GM19240 (cell line): ENCODE results near the gene CMSS1.
"Not testable (repeated sequence)": the region's sequence is repeated elsewhere in the genome, so short reads cannot be mapped to it uniquely, and the experiment has no call there.

ENCODE experiments used
- DNase-seq: peaks from one replicate; pipeline ENCODE4 v3.0.0; 2011; ENCODE audit warnings: low spot score; ENCODE audit not compliant: insufficient read length

CMSS1 gene

GRCh38 chr3:99817047-99817436, 620 bp upstream of the CMSS1 start:
- no peak for DNase-seq

DNA sequence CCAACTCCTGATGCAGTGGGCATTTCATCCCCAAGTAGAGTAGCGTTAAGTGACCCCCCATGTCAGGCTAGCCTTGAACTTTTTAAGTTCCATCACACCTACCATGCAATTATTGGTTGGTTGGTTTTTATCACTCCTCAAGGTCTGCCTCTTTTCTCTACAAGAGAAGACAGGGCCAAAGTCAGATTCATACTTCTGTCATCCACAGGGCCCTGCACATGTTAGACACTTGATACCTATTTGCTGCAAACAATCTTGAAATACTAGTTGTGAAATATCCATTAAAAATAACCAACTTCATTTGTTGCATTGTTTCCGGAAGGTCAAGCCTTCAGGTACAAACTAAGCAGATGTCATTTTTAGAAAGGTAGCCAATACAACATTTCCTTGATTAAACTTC, 1.2 kb downstream of the CMSS1 start:
- DNase-seq: no peak

- DNase-seq: no peak
Observed at GRCh38 chr3:99823723-99824711, 6.4 kb downstream of the CMSS1 start.

DNA sequence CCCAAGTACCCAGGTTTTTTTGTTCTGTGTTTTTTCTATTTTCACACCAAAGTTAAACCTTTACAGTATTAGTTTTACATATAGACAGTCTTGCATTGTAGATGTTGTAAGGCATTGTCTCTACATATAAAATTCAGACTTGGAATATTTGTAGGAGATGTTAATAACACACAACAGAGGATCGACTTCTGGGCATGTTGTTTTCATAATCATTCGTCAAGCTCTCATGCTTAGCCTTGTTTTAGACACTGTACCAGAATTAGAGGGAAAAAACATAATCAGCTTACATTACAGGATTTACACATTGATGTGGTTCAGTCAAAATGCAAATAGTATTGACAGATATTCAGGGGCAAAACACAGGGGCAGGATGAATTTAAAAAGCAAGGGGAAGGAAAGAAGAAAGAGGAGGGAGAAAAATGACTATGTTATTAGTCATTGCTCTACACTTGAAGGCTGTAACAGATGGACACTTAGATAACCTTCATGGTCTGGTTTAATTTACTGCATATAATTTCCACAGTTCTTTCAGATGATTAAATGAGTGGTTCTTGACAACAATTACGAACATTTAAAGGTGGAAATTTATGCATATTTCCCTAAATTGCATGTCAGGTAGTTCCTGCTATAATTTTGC, 7.5 kb downstream of the CMSS1 start:
- no peak for DNase-seq

GRCh38 chr3:99829844-99830243, 12.2 kb downstream of the CMSS1 start:
- DNase-seq: no peak

DNA sequence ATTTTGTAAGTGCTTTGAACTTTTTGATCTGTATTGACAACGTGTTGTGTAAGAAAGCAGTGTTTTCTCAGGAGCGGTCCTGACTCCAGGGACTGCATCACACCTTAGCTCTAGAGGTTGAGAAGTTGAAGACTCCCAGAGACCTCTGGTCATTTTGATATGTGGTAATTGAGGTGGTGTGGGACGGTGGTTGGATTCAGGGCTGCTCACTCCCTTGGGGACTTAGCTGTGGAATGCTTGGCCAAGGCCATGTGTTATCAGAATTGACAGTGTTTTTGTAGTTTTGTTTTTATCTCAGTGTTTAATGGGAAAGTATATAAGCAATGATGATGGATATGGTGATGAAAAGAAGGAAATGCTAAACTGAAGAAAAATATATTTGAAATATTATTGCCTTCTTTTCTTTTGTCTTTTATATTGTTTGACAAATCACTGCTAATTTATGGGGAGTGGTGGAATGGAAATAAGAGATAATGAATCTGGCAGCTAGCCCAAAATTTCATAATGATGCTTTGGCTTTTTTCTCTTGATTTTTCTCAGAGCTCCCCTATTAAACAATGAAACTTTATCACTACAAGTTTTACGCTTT, 16.0 kb downstream of the CMSS1 start:
- no peak for DNase-seq

DNA sequence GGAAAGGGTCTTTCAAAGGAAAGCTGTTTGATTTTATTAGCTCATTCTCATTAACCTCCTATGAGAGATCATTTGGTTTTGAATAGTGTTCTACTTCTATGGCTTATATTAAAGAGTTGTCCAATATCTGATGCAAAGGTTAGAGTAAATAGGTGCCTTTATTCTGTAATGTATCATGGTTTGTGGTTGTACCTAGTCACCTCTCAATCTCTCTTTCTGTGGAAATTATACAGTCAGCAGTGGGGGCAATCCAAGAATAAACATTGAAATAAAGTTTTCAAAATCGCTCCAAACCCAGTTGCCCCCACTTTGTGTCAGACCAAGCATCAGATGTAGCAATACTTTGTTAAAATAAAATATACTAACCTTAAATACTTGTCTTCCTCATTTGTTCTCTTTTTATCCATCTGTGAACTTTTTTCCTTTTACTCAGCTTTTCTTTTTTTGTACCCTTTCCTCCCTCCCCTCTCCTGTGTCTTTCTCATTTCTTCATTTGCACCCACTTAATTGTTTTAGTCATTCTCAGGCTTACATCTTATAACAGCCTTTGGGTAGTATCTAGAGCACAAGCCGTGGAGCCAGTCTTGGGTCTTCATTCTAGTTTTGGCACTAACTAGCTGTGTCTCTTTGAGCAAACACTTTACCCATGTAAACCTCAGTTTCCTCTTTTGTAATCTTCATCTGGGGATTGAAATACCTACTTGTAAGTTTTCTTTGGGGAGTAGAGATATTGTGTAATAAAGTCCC, 16.7 kb downstream of the CMSS1 start:
- DNase-seq: no peak

DNA sequence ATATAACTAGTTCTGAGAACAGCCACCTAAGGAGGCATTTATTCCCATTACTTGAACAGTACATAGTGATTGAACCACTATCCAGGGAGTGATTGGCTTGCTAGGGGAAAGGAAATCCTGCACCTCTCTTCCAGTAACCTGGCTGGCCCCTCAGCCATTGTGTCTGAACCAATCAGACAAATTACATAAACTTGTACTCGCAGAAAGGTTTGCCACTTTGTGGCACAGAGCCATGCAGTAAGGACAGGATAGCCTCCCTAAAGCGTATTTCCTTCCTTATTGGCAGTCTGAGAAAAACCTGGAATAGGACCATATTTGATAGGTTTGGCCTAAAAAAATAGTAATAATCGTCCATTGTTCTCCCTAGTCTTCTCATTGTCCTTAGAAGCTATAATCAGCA, 19.0 kb downstream of the CMSS1 start:
- DNase-seq: no peak

DNA sequence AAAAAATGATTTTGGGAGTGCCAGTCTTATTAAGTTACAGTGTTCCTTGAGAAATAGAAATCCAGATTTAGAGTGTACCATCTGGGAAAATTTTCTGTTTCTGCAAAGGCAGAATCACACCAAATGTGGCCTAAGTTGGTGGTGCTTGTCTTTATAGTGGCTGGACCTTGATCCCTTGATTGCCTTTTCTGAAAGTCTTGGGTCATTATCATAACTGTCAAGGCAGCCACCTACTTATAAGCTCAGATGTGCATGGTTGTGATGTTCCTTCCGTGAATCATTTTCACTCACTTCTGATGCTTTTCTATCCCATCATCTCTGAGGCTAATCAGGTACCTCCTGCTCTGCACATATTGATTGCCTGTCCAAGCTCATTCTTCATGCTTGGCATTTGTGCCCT, 20.1 kb downstream of the CMSS1 start:
- DNase-seq: no peak

GRCh38 chr3:99838755-99839154, 21.1 kb downstream of the CMSS1 start:
- DNase-seq: no peak

DNA sequence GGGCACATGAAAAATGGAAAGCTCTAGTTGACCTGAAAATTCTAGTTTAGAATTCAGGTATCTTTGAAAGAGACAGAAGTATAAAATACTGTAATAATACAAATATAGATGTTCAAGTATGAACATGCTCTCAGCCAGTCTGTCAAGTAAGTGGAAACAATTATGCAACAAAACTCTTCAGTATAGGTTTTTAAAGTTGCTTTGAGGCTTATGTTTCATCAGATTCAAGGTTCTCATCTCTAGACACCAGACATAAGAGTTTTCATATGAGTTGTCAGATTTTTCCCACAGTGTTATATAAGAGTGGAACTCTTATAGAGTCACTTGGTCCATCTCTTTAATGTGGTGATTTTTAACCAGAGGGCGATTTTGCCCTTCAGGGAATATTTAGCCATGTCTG, 22.0 kb downstream of the CMSS1 start:
- no peak for DNase-seq

GRCh38 chr3:99841949-99842348, 24.3 kb downstream of the CMSS1 start:
- not testable (repeated sequence) for DNase-seq

- no peak for DNase-seq
Observed at GRCh38 chr3:99842826-99843589, 25.3 kb downstream of the CMSS1 start.

GRCh38 chr3:99843590-99844258, 26.1 kb downstream of the CMSS1 start:
- no peak for DNase-seq

DNA sequence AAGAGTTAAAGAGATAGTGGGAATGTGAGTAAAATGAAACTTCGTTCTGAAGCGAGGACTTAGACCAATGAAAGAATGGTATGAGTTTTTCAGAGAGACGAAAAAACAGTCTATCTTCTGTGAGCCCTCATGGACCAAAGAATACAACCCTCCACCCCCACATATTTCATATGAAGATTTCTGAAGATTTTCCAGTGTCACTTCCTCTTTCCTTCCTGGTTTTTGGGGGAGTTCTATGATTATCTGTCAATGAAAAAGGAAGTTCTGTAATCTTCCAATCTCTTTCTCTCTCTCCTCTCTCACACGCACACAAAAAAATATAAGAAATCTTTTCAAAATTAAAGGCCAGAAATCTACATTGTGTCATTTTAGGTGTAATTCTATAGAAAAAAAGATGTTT, 27.7 kb downstream of the CMSS1 start:
- DNase-seq: no peak

DNA sequence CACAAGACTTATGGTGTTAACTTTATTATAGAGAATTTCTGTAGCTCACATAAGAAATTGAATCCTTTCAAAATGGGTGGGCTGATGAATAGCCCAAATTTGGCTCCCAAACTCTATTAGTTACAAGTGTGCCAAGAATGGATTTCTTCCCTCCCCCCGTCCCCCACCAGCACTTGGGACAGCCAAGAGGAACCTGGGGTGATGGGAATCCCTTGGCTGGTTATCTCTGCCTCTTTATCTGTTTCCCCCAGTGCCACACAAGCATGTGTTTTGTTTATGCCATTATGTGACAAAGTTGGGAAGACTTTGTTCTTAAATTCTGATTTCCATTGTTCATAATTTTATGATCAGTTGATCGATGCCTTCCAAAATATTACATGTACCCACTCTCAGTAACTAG, 28.3 kb downstream of the CMSS1 start:
- no peak for DNase-seq

- no peak for DNase-seq
Observed at GRCh38 chr3:99846477-99847160, 29.0 kb downstream of the CMSS1 start.

DNA sequence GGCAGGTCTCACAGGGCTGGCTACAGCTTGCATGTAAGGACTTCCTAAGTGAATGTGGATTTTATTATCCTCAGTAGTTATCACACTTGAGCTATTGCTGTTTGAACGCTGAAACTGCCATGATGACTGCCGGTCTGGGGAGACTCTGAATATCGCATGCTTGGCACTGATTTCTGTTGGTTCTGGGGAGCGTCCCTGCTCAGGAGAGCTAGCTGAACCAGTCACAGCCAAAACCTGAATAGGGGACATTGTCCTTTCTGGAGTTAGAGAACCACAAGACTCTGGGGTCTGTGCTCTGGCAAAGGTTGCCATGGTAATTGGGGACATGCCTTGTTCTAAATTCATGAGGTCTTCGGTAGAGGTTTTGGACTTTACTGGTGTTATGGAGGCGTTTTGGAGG, 30.8 kb downstream of the CMSS1 start:
- DNase-seq: no peak

GRCh38 chr3:99850608-99851007, 32.9 kb downstream of the CMSS1 start:
- DNase-seq: no peak

DNA sequence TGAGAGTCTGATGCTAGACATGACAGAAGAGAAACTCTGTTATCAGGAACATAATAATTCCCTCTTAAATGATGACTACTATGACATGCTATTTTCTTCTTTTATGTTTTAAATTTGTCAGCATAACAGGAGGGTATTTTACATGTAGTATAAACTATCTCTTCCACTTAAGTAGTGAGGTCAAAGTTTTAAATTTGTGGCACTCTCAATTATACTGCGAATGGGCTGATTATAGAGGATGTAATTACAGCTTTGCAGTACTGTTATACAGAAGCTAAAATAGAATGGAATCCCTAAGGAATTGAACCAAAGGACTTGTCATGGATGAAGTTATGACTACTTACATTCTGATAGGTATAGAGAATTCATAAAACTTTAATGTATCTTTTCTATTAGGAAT, 34.3 kb downstream of the CMSS1 start:
- DNase-seq: no peak
